Keratinocyte (primary cell): ENCODE measurements around the gene SLC7A5. TPM values are rescaled to one million over a fixed set of nuclear protein-coding genes. Genes with fewer than 3 reads are reported as not detected.
"Not testable (repeated sequence)": the region's sequence is repeated elsewhere in the genome, so short reads cannot be mapped to it uniquely, and the experiment has no call there.

Experiments
- DNase-seq: peaks from one replicate; pipeline ENCODE4 v3.0.0-alpha.2; 2011; ENCODE audit warnings: low read depth, missing footprints, low spot score
- FAIRE-seq: peaks from 2 replicates; lab custom pipeline; 2011; peaks lifted over from hg19 to GRCh38; lab: Jason Lieb, UNC
- H2AFZ ChIP-seq: 2 replicates; pipeline ENCODE4 v1.6.0; 2012; ENCODE audit warnings: low read length, control low read depth, inconsistent platforms; ENCODE audit not compliant: control insufficient read depth
- H3K27ac ChIP-seq: 2 replicates; pipeline ENCODE4 v1.5.1; 2011; ENCODE audit warnings: low read length; ENCODE audit not compliant: control insufficient read depth, insufficient read depth
- H3K27me3 ChIP-seq: 3 replicates; pipeline ENCODE4 v1.6.0; 2011; ENCODE audit warnings: low read length; ENCODE audit not compliant: control insufficient read depth, insufficient read depth; ENCODE audit errors: extremely low read depth
- H3K36me3 ChIP-seq, 2 experiments: 2 replicates in 1 of 2; 3 replicates in 1 of 2; pipeline ENCODE4 v1.5.1; 2011; ENCODE audit warnings: low read length in 2 of 2, mild to moderate bottlenecking in 1 of 2; ENCODE audit not compliant: control insufficient read depth in 2 of 2, insufficient read depth in 2 of 2; ENCODE audit errors: extremely low read depth in 1 of 2
- H3K4me1 ChIP-seq: 3 replicates; pipeline ENCODE4 v1.5.1; 2011; ENCODE audit warnings: low read length; ENCODE audit not compliant: control insufficient read depth, insufficient read depth; ENCODE audit errors: extremely low read depth
- H3K4me2 ChIP-seq: 3 replicates; pipeline ENCODE4 v1.6.0; 2011; ENCODE audit warnings: low read depth, low read length; ENCODE audit not compliant: control insufficient read depth, insufficient read depth; ENCODE audit errors: extremely low read depth
- H3K4me3 ChIP-seq, 3 experiments: fragments of 200-600 bp in 1 of 3; sonication (generic) in 1 of 3; 2 replicates in 2 of 3; 3 replicates in 1 of 3; pipeline ENCODE4 v1.5.1; 2011 to 2016; ENCODE audit warnings: low read length in 3 of 3, mild to moderate bottlenecking in 3 of 3, control low read depth in 2 of 3, inconsistent platforms in 1 of 3, low read depth in 1 of 3, mixed read lengths in 1 of 3, mixed run types in 1 of 3, moderate library complexity in 1 of 3; ENCODE audit not compliant: control insufficient read depth in 2 of 3, insufficient read depth in 2 of 3; ENCODE audit errors: extremely low read depth in 1 of 3
- H3K79me2 ChIP-seq: 2 replicates; pipeline ENCODE4 v1.6.0; 2012; ENCODE audit warnings: low read length; ENCODE audit not compliant: control insufficient read depth, insufficient read depth
- H3K9ac ChIP-seq: 3 replicates; pipeline ENCODE4 v1.6.0; 2011; ENCODE audit warnings: low read length; ENCODE audit not compliant: control insufficient read depth, insufficient read depth; ENCODE audit errors: extremely low read depth
- H3K9me1 ChIP-seq: 3 replicates; pipeline ENCODE4 v1.6.0; 2011; ENCODE audit warnings: low read length; ENCODE audit not compliant: control insufficient read depth, insufficient read depth; ENCODE audit errors: extremely low read depth
- H3K9me3 ChIP-seq: 2 replicates; pipeline ENCODE4 v1.5.1; 2012; ENCODE audit warnings: low read depth, low read length; ENCODE audit not compliant: control insufficient read depth
- H4K20me1 ChIP-seq: 3 replicates; pipeline ENCODE4 v1.6.0; 2011; ENCODE audit warnings: low read length; ENCODE audit not compliant: control insufficient read depth, insufficient read depth; ENCODE audit errors: extremely low read depth
- CTCF ChIP-seq, 3 experiments: IDR thresholded peaks in 1 of 3; conservative IDR thresholded peaks in 1 of 3; optimal IDR thresholded peaks in 1 of 3; 2 replicates in 2 of 3; 3 replicates in 1 of 3; pipeline versions ENCODE3 to v1.5.1; 2011; ENCODE audit warnings: low read length in 3 of 3, mild to moderate bottlenecking in 3 of 3, moderate library complexity in 2 of 3, control low read depth in 1 of 3, inconsistent platforms in 1 of 3; ENCODE audit not compliant: insufficient read depth in 2 of 3; ENCODE audit errors: extremely low read depth in 1 of 3
- EZH2 ChIP-seq: IDR thresholded peaks from one replicate; pipeline ENCODE4 v1.6.1; 2012; ENCODE audit warnings: inconsistent platforms, mild to moderate bottlenecking, low read length, moderate library complexity
- dilution Hi-C: fragments of 300-500 bp; cut with MboI; formaldehyde crosslinking; loops from one replicate; pipeline ENCODE4 v1.7.0; 2020; ENCODE audit warnings: low sequenced_read_pairs; ENCODE audit not compliant: extremely low pct_ligation_motif_present
- polyA plus RNA-seq, 5 experiments: library from polyadenylated mRNA; depleted of rRNA in 3 of 5; stranded (reverse) in 3 of 5; stranded (forward) in 1 of 5; unstranded in 1 of 5; fragments of >200 nt; gene quantifications; 1 replicate in 1 of 5; 2 replicates in 3 of 5; 3 replicates in 1 of 5; pipeline versions ENCODE4 v1.2.1 to v1.2.3, GENCODE V29; 2011 to 2012; ENCODE audit warnings: missing spikeins in 2 of 5, low read depth in 1 of 5, low replicate concordance in 1 of 5

The SLC7A5 gene
- polyA plus RNA-seq, 1 donor (not counting 4 experiments of a cell fraction or from before 2014, with no cell fraction given) = 114 TPM

GRCh38 chr16:87817910-87818309 lies 51.4 kb downstream of the SLC7A5 start:
- H3K9me1 ChIP-seq = no peaks in the 10 kb centered on the region
- no peak overlapping the region for H3K27ac ChIP-seq
- no peaks in the 10 kb centered on the region for H3K79me2 ChIP-seq
- H3K4me3 ChIP-seq = no peak overlapping the region
- FAIRE-seq (no peak), DNase-seq (no peak)
- H3K36me3 ChIP-seq = no peaks in the 10 kb centered on the region
- peaks cover 22% of the 10 kb centered on the region for H3K9me3 ChIP-seq
- H4K20me1 ChIP-seq = no peaks in the 10 kb centered on the region
- H3K4me2 ChIP-seq = no peak overlapping the region
- H3K4me1 ChIP-seq = peaks cover 9% of the 10 kb centered on the region
- no peaks in the 10 kb centered on the region for H3K27me3 ChIP-seq
- TF ChIP-seq EZH2 (no peak), CTCF (optimal IDR thresholded peaks at IDR 0.05 in 1 of 3, IDR thresholded peaks at IDR 0.05 in 1 of 3, conservative IDR thresholded peaks at IDR 0.05 in 1 of 3; ENCODE audit: extremely low read depth in 1 of 3, insufficient read depth in 2 of 3, low read length in 3 of 3) (no peak)
- no peak overlapping the region for H3K9ac ChIP-seq
- dilution Hi-C loops = no loop called here
- H2AFZ ChIP-seq = no peak overlapping the region

GRCh38 chr16:87817370-87817769 lies 51.9 kb downstream of the SLC7A5 start:
- DNase-seq, H3K27me3 ChIP-seq, dilution Hi-C loops, H3K9ac ChIP-seq, H4K20me1 ChIP-seq, H3K27ac ChIP-seq, H3K4me1 ChIP-seq, H3K36me3 ChIP-seq, H2AFZ ChIP-seq, FAIRE-seq, H3K9me1 ChIP-seq, H3K4me3 ChIP-seq, H3K4me2 ChIP-seq, H3K79me2 ChIP-seq: not testable (repeated sequence)
- H3K9me3 ChIP-seq = peaks cover 22% of the 10 kb centered on the region

GRCh38 chr16:87816507-87817100 lies 52.7 kb downstream of the SLC7A5 start:
- Histone ChIP-seq H3K9ac (no peak overlapping the region), H3K9me1 (no peaks in the 10 kb centered on the region), H4K20me1 (no peaks in the 10 kb centered on the region), H3K4me2 (no peak overlapping the region), H3K27me3 (no peaks in the 10 kb centered on the region), H3K79me2 (no peaks in the 10 kb centered on the region), H3K27ac (no peak overlapping the region), H3K36me3 (no peaks in the 10 kb centered on the region), H3K4me1 (no peaks in the 10 kb centered on the region), H3K4me3 (no peak overlapping the region), H2AFZ (no peak overlapping the region), H3K9me3 (peaks cover 22% of the 10 kb centered on the region)
- dilution Hi-C loops = no loop called here
- DNase-seq = no peak
- FAIRE-seq = no peak
- TF ChIP-seq CTCF (optimal IDR thresholded peaks at IDR 0.05 in 1 of 3, IDR thresholded peaks at IDR 0.05 in 1 of 3, conservative IDR thresholded peaks at IDR 0.05 in 1 of 3; ENCODE audit: extremely low read depth in 1 of 3, insufficient read depth in 2 of 3, low read length in 3 of 3) (no peak), EZH2 (no peak)
